Measurements from ENCODE around the gene SCN5A. TPM values are rescaled to one million over a fixed set of nuclear protein-coding genes. Genes with fewer than 3 reads are reported as not detected.

The SCN5A gene
- total and polyA plus RNA-seq, 2 experiments from 2014 or later, result 10.2 to 10.6 TPM

DNA sequence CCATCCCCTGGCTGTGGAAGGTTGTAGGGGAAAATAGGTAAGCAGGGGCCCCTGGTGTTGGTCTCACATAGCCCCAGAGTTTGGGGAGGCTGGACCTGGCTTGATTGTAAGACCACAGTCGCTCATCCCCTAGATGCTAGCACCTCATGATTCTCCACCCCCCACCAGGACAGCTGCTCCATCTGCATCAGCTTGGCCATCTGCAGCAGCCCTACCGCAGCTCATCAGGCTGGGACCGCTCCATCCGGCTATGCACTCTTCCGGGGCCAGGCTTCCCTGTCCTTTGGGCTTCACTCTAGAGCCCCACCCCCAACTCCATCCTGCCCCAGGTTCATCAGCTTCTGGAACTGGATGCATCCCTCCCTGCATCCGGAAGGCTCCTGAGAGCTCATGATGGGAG, 12.6 kb downstream of the SCN5A start (continued):
- TF ChIP-seq ZNF462 (CRISPR knock-in tag; IDR thresholded peaks at IDR 0.05) (no peak), JUNB (IDR thresholded peaks at IDR 0.05; ENCODE audit: unreplicated experiment) (no peak), EZH2 (IDR thresholded peaks at IDR 0.05; ENCODE audit: low read depth, unreplicated experiment) (no peak), POLR2AphosphoS5 (IDR thresholded peaks at IDR 0.05; ENCODE audit: low read depth) (no peak)
- TF ChIP-seq, protein P1, sequence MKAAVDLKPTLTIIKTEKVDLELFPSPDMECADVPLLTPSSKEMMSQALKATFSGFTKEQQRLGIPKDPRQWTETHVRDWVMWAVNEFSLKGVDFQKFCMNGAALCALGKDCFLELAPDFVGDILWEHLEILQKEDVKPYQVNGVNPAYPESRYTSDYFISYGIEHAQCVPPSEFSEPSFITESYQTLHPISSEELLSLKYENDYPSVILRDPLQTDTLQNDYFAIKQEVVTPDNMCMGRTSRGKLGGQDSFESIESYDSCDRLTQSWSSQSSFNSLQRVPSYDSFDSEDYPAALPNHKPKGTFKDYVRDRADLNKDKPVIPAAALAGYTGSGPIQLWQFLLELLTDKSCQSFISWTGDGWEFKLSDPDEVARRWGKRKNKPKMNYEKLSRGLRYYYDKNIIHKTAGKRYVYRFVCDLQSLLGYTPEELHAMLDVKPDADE (IDR thresholded peaks at IDR 0.05), result no peak

DNA sequence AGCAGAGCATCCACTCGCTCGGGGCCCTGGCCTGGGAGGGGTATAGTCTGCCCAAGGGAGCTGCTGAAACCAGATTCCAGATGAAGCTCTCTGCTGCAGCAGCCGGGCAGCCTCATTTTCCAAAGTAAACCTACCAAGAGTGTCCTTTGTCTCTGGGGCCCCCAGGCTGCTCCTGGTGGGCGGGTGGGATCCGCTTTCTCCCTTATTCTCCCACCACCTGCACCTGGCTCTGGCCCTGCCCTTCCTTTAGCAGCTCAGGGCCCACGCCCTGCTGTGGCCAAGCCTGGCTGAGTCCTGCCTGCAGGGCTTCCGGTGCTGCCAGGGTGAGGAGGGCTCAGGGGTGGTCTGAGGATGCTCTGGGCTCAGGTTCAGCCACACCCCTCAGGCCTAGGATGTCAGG, 13.0 kb downstream of the SCN5A start:
- Histone ChIP-seq H3K27ac (ENCODE audit: low read depth) (no peak overlapping the region), H3K4me1 (ENCODE audit: insufficient read depth) (peaks cover 31% of the 10 kb centered on the region), H2AFZ (no peak overlapping the region), H3K79me2 (replicated peaks; ENCODE audit: insufficient read depth) (no peaks in the 10 kb centered on the region), H4K20me1 (replicated peaks; ENCODE audit: insufficient read depth) (0 out of 2 replicates have a peak, but pooled peaks cover 4% of the 10 kb centered on the region), H3K4me3 (no peak overlapping the region), H3F3A (replicated peaks; ENCODE audit: low read depth) (no peaks in the 10 kb centered on the region), H3K36me3 (ENCODE audit: insufficient read depth) (no peaks in the 10 kb centered on the region), H3K27me3 (ENCODE audit: insufficient read depth) (no peaks in the 10 kb centered on the region), H3K4me2 (no peak overlapping the region; the same call in 1 of the 2 replicates), H3K9me2 (ENCODE audit: insufficient read depth) (no peaks in the 10 kb centered on the region)
- Mint-ChIP-seq H3K4me1 (peaks cover 47% of the 10 kb centered on the region), H3K27me3 (ENCODE audit: insufficient read depth, low read depth, poor library complexity) (peaks cover 15% of the 10 kb centered on the region), H3K36me3 (ENCODE audit: low read depth) (no peaks in the 10 kb centered on the region; the same call in 2 of the 3 replicates), H3K9me3 (no peaks in the 10 kb centered on the region), H3K4me3 (no peak overlapping the region), H3K27ac (no peak overlapping the region)
- DNase-seq (ENCODE audit: low spot score) (peak; percentile 20), ATAC-seq (peak; percentile 19)
- TF ChIP-seq EZH2phosphoT487 (IDR thresholded peaks at IDR 0.05; ENCODE audit: unreplicated experiment) (no peak), NANOG (IDR thresholded peaks at IDR 0.05; ENCODE audit: borderline replicate concordance) (no peak), JUNB (IDR thresholded peaks at IDR 0.05; ENCODE audit: unreplicated experiment) (no peak), EZH2 (IDR thresholded peaks at IDR 0.05; ENCODE audit: low read depth, unreplicated experiment) (no peak), ZNF331 (CRISPR knock-in tag; IDR thresholded peaks at IDR 0.05; ENCODE audit: low read depth) (no peak)
- TF ChIP-seq, protein P2, sequence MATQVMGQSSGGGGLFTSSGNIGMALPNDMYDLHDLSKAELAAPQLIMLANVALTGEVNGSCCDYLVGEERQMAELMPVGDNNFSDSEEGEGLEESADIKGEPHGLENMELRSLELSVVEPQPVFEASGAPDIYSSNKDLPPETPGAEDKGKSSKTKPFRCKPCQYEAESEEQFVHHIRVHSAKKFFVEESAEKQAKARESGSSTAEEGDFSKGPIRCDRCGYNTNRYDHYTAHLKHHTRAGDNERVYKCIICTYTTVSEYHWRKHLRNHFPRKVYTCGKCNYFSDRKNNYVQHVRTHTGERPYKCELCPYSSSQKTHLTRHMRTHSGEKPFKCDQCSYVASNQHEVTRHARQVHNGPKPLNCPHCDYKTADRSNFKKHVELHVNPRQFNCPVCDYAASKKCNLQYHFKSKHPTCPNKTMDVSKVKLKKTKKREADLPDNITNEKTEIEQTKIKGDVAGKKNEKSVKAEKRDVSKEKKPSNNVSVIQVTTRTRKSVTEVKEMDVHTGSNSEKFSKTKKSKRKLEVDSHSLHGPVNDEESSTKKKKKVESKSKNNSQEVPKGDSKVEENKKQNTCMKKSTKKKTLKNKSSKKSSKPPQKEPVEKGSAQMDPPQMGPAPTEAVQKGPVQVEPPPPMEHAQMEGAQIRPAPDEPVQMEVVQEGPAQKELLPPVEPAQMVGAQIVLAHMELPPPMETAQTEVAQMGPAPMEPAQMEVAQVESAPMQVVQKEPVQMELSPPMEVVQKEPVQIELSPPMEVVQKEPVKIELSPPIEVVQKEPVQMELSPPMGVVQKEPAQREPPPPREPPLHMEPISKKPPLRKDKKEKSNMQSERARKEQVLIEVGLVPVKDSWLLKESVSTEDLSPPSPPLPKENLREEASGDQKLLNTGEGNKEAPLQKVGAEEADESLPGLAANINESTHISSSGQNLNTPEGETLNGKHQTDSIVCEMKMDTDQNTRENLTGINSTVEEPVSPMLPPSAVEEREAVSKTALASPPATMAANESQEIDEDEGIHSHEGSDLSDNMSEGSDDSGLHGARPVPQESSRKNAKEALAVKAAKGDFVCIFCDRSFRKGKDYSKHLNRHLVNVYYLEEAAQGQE (IDR thresholded peaks at IDR 0.05; ENCODE audit: unreplicated experiment), result no peak
- TF ChIP-seq, protein P1 (IDR thresholded peaks at IDR 0.05), result no peak
